GM13977 (cell line): ENCODE measurements around the gene CCDC88C.
"Not testable (repeated sequence)": the region's sequence is repeated elsewhere in the genome, so short reads cannot be mapped to it uniquely, and the experiment has no call there.

Source experiments
- DNase-seq: peaks from one replicate; pipeline ENCODE4 v3.0.0; 2012; ENCODE audit warnings: low spot score
- in situ Hi-C: fragments of 300-500 bp; cut with MboI; formaldehyde crosslinking; loops from one replicate; pipeline ENCODE4 v1.12.0; 2022; ENCODE audit warnings: low sequenced_read_pairs, low pct_unique_long_range_greater_than_20kb, mixed read lengths, inconsistent platforms; ENCODE audit not compliant: unreplicated experiment
- TF ChIP-seq, protein P1 (sequence below): IDR thresholded peaks from 2 replicates; pipeline ENCODE4 v1.5.1; 2012; ENCODE audit warnings: mild to moderate bottlenecking, control low read depth; ENCODE audit not compliant: insufficient read depth; ENCODE audit errors: extremely low read depth, missing control alignments

The CCDC88C gene

DNA sequence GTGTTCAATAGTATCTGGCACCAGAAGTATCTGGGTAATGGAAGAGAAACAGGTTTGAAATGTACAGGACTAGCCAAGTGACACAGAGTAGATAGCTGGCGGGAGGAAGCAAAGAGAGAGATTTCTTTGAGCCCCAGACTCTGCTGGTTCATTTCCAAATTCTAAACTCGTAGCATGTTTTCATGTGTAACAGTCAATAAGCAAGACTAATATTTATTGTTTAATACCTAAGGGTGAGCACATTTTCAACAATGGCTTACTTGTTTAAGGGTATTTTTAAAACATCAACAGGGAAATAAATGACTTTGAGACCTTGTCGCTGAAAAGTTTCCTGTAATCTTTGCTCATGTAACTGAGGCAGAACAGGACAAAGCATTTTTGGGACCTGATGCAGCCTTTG lies 11.8 kb upstream of the CCDC88C start:
- DNase-seq: no peak
- TF ChIP-seq, protein P1, sequence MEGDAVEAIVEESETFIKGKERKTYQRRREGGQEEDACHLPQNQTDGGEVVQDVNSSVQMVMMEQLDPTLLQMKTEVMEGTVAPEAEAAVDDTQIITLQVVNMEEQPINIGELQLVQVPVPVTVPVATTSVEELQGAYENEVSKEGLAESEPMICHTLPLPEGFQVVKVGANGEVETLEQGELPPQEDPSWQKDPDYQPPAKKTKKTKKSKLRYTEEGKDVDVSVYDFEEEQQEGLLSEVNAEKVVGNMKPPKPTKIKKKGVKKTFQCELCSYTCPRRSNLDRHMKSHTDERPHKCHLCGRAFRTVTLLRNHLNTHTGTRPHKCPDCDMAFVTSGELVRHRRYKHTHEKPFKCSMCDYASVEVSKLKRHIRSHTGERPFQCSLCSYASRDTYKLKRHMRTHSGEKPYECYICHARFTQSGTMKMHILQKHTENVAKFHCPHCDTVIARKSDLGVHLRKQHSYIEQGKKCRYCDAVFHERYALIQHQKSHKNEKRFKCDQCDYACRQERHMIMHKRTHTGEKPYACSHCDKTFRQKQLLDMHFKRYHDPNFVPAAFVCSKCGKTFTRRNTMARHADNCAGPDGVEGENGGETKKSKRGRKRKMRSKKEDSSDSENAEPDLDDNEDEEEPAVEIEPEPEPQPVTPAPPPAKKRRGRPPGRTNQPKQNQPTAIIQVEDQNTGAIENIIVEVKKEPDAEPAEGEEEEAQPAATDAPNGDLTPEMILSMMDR: no peak
- in situ Hi-C loops: loop anchor here (10.0 to 25.0 kb wide), 2 partner anchors 115 to 242 kb away; no protein-coding TSS in a partner anchor

DNA sequence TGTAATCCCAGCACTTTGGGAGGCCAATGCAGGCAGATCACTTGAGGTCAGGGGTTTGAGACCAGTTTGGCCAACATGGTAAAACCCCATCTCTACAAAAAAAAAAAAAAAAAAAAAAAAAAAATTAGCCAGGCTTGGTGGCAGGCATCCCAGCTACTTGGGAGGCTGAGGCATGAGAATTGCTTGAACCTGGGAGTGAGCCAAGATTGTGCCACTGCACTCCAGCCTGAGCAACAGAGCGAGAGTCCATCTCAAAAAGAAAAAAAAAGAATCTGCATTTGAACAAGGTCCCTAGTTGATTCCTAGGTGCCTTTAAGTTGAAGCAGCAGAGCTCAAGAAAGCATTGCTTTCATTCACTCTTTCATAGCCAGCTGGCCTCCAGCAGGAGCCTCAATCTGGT lies 11.3 kb upstream of the CCDC88C start:
- in situ Hi-C loops: loop anchor here (10.0 to 25.0 kb wide), 2 partner anchors 114 to 242 kb away; no protein-coding TSS in a partner anchor
- not testable (repeated sequence) for DNase-seq

DNA sequence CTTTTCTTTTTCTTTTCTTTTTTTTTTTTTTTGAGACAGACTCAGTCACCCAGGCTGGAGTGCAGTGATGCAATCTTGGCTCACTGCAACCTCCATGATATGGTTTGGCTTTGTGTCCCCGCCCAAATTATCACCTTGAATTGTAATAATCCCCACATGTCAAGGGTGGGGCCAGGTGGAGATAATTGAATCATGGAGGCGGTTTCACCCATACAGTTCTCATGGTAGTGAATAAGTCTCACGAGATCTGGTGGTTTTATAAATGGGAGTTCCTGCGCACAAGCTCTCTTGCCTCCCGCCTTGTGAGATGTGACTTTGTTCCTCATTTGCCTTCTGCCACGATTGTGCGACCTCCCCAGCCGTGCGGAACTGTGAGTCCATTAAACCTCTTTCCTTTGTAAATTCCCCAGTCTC lies 7.9 kb upstream of the CCDC88C start:
- DNase-seq: not testable (repeated sequence)
- in situ Hi-C loops: loop anchor here (10.0 to 25.0 kb wide), 2 partner anchors 111 to 238 kb away; no protein-coding TSS in a partner anchor

DNA sequence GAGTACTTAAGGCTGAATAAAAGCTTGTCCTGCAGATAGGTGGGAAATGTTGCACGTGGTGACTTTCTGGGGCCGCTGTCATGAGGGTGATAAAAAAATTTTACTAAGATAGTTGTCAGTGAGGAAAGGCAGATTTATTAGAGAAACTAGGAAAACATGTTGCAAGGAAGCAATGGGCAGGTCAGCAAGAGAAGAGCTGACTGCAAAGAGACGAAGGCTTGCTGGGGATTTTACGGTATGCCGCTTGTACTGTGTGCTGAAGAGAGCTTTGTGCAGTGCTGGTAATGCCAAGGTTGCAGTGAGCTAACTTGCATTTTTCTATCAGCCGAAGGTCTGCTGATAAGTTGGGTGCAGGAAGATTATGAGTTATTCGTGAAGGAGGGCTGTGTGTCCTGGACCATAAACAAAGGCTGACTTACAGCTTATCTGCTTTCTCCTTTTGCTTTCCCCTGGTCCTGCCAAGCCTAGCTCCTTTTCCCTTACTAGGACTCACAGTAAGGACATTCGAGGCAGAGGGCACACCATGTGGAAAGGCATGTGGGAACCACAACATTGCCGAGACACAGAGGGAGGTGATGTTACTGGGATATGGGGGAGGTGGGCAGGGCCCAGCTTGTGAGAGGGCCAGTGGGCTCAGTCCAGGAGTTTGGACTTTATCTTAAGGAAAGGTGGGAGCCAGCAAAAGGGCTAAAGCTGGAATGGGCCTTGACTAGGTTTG lies 7.4 kb upstream of the CCDC88C start:
- DNase-seq: no peak
- in situ Hi-C loops: loop anchor here (10.0 to 25.0 kb wide), 2 partner anchors 110 to 238 kb away; no protein-coding TSS in a partner anchor
- TF ChIP-seq, protein P1: no peak

DNA sequence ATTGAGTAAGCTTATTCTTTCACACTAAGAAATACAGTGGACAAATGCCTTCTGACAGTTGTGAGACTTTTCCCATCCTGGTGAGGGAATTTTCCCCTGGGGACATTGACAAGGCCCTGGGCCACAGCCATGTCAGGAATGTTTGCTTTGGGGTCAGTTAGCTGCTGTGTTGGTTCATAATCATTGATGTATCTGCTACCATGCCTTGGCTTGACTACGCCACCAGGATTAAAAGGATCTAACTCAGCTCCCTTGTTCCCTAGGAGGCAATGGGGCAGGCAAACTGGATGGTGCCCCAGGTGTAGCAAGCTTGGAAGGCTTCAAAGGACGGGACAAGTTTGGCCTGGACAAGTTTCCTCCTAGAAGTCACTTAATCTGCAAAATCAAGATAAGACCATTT lies 3.1 kb upstream of the CCDC88C start:
- in situ Hi-C loops: loop anchor here (10.0 kb wide), 1 partner anchor 106 kb away; no protein-coding TSS in a partner anchor
- TF ChIP-seq, protein P1: no peak
- no peak for DNase-seq

DNA sequence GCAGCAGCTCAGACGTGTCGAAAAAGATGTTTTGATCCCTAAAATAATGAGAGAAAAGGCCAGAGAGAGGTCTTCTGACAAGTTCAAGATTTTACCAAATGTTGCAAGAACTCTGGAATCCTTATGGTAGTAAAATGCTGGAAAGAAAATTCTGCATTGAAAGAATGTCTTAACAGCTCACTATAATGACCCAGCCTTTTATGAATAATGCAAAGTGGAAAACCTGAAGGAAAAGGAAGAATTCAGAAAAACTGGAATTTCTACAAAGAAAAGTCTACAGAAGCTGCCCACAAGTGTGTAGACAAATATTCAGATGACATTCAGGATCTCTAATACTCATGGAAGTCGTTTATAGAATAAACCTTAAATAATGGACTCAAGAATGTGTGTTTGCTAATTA lies 1.8 kb upstream of the CCDC88C start:
- no peak for DNase-seq
- TF ChIP-seq, protein P1: no peak
- in situ Hi-C loops: no loop called here

DNA sequence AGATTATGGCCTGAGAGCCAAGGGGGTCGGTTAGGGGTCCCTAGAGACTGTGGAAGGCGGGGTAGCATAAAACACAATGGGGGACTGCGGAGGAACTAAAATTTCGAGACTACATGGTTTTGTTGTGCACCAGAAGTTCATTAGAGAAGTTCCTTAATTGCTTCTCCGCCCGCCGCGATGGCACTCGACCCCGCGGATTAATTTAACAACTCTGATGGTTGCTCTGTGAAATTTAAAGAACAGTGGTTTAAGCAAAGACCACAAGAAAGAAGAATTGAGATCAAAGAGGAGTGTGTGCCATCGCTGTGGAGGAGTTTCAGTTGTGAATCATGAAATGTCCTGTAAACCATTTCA lies 1.4 kb upstream of the CCDC88C start:
- no peak for DNase-seq
- in situ Hi-C loops: no loop called here
- TF ChIP-seq, protein P1: peak; percentile 6
